ENCODE results near the gene PRKX.
A peak's percentile ranks its signal among the peaks of the same experiment; 100 is the strongest.

Gene PRKX

DNA sequence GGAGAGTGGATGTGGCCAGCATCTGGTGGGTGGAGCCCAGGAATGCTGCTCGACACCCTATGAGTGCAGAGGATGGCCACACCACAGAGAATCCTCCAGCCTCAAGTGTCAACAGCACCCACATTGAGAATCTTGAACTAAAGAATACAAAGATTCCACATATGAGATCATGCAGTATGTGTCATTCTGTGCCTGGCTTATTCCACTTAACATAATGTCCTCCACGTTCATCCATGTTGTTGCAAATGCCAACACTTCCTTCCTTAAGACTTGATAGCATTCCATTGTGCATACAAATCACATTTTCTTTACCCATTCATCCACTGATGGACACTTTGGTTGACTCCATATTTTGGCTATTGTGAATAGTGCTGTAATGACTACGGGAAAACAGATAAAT, 145.8 kb downstream of the PRKX start:
- no peak for DNase-seq

DNA sequence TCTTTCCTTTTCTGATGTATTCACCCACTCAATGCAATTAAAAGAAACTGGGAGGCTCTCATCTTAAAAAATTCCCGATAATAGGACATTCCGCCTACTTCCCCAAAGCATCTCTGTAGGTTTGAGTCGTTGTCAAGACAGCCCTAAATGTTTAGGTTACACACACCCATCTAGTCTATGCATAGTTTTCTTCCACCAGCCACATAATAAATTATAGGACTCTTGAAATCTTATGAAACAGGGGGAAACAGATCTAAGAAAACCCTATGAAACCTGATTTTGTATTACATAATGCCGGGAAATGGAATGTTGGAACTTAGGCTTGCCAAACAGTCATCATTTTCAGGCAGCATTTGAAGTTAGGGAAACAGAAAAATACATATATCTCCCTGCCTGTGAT, 150.0 kb downstream of the PRKX start:
- no peak for DNase-seq

DNA sequence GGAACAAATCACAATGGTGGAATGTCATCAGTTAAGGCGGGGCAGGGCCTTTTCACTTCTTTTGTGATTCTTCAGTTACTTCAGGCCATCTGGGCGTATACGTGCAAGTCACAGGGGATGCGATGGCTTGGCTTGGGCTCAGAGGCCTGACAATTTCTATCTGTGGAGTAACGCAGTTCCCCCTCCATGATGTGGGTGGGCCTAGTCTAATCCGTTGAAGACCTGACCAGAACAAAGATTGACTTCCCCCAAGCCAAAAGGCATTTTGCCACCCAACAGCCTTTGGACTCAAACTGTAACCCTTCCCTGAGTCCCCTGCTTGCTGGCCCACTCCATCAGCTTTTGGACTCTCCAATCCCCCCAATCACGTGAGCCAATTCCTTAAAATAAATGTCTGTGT, 153.4 kb downstream of the PRKX start:
- peak; percentile 6 for DNase-seq
